ENCODE data around the gene WNT9A.
"Not testable (repeated sequence)": the region's sequence is repeated elsewhere in the genome, so short reads cannot be mapped to it uniquely, and the experiment has no call there.

WNT9A gene

GRCh38 chr1:227883641-227884301, 64.0 kb downstream of the WNT9A start:
- DNase-seq, result no peak

- no peak for DNase-seq
These were observed 64.6 kb downstream of the WNT9A start for GRCh38 chr1:227883073-227883520.

- no peak for DNase-seq
These were observed 67.3 kb downstream of the WNT9A start for GRCh38 chr1:227880342-227880924.

DNA sequence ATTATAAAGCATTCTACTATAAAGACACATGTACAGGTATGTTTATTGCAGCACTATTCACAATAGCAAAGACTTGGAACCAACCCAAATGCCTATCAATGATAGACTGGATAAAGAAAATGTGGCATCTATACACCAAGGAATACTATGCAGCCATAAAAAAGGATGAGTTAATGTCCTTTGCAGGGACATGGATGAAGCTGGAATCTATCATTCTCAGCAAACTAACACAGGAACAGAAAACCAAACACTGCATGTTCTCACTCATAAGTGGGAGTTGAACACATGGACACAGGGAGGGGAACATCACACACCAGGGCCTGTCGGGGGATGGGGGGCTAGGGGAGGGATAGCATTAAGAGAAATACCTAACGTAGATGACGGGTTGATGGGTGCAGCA, 69.9 kb downstream of the WNT9A start:
- not testable (repeated sequence) for DNase-seq

DNA sequence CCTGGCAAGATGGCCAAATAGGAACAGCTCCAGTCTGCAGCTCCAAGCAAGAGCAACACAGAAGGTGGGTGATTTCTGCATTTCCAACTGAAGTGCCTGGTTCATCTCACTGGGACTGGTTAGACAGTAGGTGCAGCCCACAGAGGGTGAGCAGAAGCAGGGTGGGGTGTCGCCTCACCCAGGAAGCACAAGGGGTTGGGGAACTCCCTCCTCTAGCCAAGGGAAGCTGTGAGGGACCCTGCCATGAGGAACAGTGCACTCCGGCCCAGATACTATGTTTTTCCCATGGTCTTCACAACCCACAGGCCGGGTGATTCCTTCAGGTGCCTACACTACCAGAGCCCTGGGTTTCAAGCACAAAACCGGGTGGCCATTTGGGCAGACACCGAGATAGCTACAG, 75.8 kb downstream of the WNT9A start:
- not testable (repeated sequence) for DNase-seq

GRCh38 chr1:227870366-227870765, 77.4 kb downstream of the WNT9A start:
- DNase-seq, result no peak

- DNase-seq, result no peak
These were observed 77.9 kb downstream of the WNT9A start for GRCh38 chr1:227869851-227870305.

DNA sequence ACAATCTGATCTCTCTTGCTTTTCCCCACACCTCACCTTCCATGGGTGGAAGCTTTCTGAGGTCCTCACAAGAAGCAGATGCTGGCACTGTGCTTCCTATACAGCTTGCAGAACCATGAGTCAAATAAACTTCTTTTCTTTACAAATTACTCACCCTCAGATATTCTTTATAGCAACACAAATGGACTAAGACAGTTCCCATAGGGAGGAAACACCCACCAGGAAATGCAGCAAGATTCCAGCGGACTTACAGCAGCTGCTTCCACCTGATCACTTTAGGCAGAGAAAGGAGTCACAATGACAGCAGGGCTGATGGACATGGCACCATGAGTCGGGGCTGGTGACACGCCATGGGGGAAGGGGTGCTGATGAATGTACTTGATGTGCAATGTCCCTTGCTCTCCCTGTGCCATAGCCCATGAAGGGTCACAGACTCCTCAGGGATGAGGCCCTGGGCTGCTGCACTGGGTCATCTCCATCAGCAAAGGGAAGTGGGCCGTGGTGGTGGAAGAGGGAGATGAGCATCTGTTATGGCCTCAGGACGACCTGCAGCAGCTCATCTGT, 78.4 kb downstream of the WNT9A start:
- DNase-seq, result no peak

Data from T-helper 9 cell (primary cell).